Type B pancreatic cell (in vitro differentiated cells): ENCODE results near the gene PI3. TPM values are rescaled to one million over a fixed set of nuclear protein-coding genes. Genes with fewer than 3 reads are reported as not detected.

Experiments used
- DNase-seq: peaks from one replicate; pipeline ENCODE4 v3.0.0; 2021; ENCODE audit warnings: mixed read lengths; ENCODE audit not compliant: unreplicated experiment; ENCODE audit errors: extremely low spot score
- H3K27ac Mint-ChIP-seq: 2 replicates; pipeline ENCODE4 v1.8.0; 2021; ENCODE audit warnings: mild to moderate bottlenecking, mixed read lengths
- H3K27me3 Mint-ChIP-seq: 2 replicates; pipeline ENCODE4 v1.8.0; 2021; ENCODE audit warnings: mixed read lengths
- H3K36me3 Mint-ChIP-seq: 2 replicates; pipeline ENCODE4 v1.8.0; 2021; ENCODE audit warnings: mixed read lengths
- H3K4me1 Mint-ChIP-seq: one replicate; pipeline ENCODE4 v1.8.0; 2021; ENCODE audit warnings: mixed read lengths; ENCODE audit not compliant: unreplicated experiment
- H3K4me3 Mint-ChIP-seq: 2 replicates; pipeline ENCODE4 v1.8.0; 2021; ENCODE audit warnings: mild to moderate bottlenecking, mixed read lengths
- H3K9me3 Mint-ChIP-seq: 2 replicates; pipeline ENCODE4 v1.8.0; 2021; ENCODE audit warnings: mixed read lengths
- total RNA-seq: library from RNA; stranded (reverse); gene quantifications from 2 replicates; pipeline ENCODE4 v1.2.1, GENCODE V29; 2021; ENCODE audit warnings: low replicate concordance
- TF ChIP-seq, protein P1 (sequence below): fragments of 200-600 bp; sonication (generic); conservative IDR thresholded peaks from 2 replicates; pipeline ENCODE4 v1.5.0; 2021; ENCODE audit warnings: antibody characterized with exemption, mild to moderate bottlenecking

The PI3 gene
- total RNA-seq, 1 donor from 2014 or later: 3.7 TPM

DNA sequence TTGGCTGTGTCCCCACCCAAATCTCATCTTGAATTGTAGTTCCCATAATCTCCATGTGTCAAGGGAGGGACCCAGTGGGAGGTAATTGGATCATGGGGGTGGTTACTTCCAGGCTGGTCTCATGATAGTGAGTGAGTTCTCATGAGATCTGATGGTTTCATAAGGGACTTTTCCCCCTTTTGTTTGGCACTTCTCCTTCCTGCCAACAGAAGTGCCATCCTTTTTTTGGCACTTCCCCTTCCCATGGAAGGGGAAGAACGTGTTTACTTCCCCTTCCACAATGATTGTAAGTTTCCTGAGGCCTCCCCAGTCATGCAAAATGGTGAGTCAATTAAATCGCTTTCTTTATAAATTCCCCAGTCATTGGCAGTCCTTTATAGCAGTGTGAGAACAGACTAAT, 18.0 kb upstream of the PI3 start:
- peaks cover 5% of the 10 kb centered on the region for H3K9me3 Mint-ChIP-seq
- H3K27ac Mint-ChIP-seq: no peak overlapping the region
- no peak overlapping the region for H3K4me3 Mint-ChIP-seq
- no peaks in the 10 kb centered on the region for H3K36me3 Mint-ChIP-seq
- H3K27me3 Mint-ChIP-seq: peaks cover 29% of the 10 kb centered on the region
- no peaks in the 10 kb centered on the region for H3K4me1 Mint-ChIP-seq
- DNase-seq: no peak
- TF ChIP-seq, protein P1, sequence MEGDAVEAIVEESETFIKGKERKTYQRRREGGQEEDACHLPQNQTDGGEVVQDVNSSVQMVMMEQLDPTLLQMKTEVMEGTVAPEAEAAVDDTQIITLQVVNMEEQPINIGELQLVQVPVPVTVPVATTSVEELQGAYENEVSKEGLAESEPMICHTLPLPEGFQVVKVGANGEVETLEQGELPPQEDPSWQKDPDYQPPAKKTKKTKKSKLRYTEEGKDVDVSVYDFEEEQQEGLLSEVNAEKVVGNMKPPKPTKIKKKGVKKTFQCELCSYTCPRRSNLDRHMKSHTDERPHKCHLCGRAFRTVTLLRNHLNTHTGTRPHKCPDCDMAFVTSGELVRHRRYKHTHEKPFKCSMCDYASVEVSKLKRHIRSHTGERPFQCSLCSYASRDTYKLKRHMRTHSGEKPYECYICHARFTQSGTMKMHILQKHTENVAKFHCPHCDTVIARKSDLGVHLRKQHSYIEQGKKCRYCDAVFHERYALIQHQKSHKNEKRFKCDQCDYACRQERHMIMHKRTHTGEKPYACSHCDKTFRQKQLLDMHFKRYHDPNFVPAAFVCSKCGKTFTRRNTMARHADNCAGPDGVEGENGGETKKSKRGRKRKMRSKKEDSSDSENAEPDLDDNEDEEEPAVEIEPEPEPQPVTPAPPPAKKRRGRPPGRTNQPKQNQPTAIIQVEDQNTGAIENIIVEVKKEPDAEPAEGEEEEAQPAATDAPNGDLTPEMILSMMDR: no peak

DNA sequence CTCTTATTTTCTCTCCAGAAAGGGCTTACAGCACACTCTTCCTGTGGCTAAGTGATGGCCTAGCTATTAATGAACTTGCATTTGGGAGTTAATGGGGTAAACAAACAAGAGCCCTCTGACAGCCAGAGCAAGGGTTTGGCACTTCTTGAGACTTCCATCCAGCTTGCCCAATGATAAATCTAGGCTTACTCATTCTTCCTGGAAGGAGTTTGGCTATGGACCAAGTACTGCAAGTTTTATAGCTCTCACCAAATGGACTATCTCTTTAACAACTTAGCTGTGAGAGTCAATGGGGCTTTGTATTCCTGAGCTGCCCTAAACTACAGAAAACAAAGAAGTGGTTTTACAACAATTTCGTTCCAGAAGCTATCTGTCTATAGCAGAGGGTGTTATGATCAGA, 16.7 kb upstream of the PI3 start:
- peaks cover 23% of the 10 kb centered on the region for H3K27me3 Mint-ChIP-seq
- no peak overlapping the region for H3K4me3 Mint-ChIP-seq
- no peaks in the 10 kb centered on the region for H3K4me1 Mint-ChIP-seq
- H3K27ac Mint-ChIP-seq: no peak overlapping the region
- TF ChIP-seq, protein P1: no peak
- peaks cover 14% of the 10 kb centered on the region for H3K9me3 Mint-ChIP-seq
- H3K36me3 Mint-ChIP-seq: no peaks in the 10 kb centered on the region
- DNase-seq: no peak

DNA sequence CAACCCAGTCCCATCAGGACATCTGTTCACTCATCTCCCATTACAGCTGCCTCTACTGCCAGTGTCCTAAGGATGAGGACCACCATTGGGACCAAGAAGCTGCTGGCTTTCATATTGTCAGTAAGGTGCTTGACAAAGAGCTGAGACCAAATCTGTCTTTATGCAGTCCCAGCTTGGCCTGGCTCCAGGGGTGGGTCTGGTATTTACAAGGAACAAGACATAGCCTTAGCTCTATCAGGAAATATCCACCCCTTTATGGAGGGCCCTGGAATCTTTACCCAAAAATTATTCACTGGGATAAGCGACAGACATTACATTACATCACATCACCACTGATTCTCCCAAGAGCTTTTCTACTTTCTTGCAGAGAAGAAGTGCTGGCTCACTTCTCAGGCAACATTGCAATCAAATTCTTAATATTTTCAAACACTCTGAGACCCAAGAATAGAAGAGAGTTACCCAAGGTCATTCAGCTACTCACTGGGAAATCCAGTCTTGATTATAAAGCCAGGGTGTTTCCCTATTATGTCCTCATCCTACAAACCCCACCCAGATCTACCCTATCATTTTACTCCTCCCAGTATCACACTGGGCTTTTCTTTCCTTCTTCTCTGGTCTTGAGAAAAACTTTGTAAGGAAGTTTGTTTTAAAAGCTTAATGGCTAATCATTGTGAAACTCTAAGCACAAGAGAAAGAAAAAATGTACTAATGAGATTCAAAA, 11.5 kb upstream of the PI3 start:
- Mint-ChIP-seq H3K27ac (no peak overlapping the region), H3K27me3 (peaks cover 30% of the 10 kb centered on the region), H3K36me3 (no peaks in the 10 kb centered on the region), H3K9me3 (peaks cover 9% of the 10 kb centered on the region), H3K4me3 (no peak overlapping the region), H3K4me1 (no peaks in the 10 kb centered on the region)
- no peak for DNase-seq
- TF ChIP-seq, protein P1: no peak

DNA sequence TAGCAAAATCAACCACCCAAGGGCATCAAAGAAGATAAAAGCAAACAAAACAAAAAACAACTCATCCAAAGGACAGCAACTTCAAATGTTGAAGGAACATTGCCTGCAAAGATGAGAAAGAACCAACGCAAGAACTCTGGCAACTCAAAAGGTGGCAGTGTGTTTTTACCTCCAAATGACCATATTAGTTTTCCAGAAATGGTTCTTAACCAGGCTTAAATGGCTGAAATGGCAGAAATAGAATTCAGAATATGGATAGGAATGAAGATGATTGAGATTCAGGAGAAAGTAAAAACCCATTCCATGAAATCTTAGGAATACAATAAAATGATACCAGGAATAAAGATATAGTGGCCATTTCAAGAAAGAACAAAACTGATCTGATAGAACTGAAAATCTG, 9.8 kb upstream of the PI3 start:
- Mint-ChIP-seq H3K9me3 (peaks cover 9% of the 10 kb centered on the region), H3K27ac (no peak overlapping the region), H3K4me3 (no peak overlapping the region), H3K4me1 (no peaks in the 10 kb centered on the region), H3K27me3 (peaks cover 28% of the 10 kb centered on the region), H3K36me3 (no peaks in the 10 kb centered on the region)
- DNase-seq: no peak
- TF ChIP-seq, protein P1: no peak

DNA sequence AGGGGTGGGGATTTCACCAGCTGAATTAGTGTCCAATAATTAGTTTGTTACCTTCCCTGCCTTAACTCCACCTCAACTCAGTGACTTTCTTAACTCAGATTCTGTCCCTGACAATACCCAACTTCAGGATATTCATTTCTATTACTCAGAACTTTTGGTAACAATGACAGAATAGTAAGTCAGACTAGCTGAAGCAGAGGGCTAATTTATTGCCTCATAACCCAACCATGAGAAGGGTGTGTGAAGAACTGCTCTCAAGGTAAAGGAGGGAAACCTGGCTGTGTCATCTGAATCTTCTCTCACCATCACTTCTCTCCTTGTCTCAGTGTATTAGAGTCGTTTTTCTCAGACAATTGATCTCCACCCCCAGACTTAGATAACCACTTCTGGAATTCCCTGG, 1.2 kb upstream of the PI3 start:
- Mint-ChIP-seq H3K9me3 (no peaks in the 10 kb centered on the region), H3K27ac (no peak overlapping the region), H3K27me3 (peaks cover 16% of the 10 kb centered on the region), H3K4me1 (peaks cover 7% of the 10 kb centered on the region), H3K36me3 (no peaks in the 10 kb centered on the region), H3K4me3 (no peak overlapping the region)
- TF ChIP-seq, protein P1: no peak
- DNase-seq: no peak
